HEK293 (cell line): ENCODE results near the gene PSMG2.

Source experiments
- CTCF ChIA-PET: fragments of 350-600 bp; formaldehyde crosslinking; extraction: SDS; loops from one replicate; lab custom pipeline; 2021; ENCODE audit warnings: antibody characterized with exemption; lab: Yijun Ruan, JAX
- POLR2A ChIA-PET: fragments of 300-600 bp; formaldehyde crosslinking; extraction: SDS; loops from one replicate; lab custom pipeline; 2020; ENCODE audit warnings: antibody characterized with exemption, inconsistent platforms; lab: Yijun Ruan, JAX
- H3K27ac ChIP-seq: fragments of 200-500 bp; sonication (Bioruptor generic); 2 replicates; pipeline ENCODE4 v1.5.1; 2014; ENCODE audit warnings: low read depth, low read length, control low read depth, inconsistent platforms; ENCODE audit errors: extremely low read depth
- H3K36me3 ChIP-seq, 2 experiments: fragments of 200-500 bp in 1 of 2; sonication (Bioruptor generic) in 1 of 2; 1 replicate in 1 of 2; 2 replicates in 1 of 2; pipeline ENCODE4 v1.5.1; 2014 to 2017; ENCODE audit warnings: inconsistent platforms in 2 of 2, low read length in 2 of 2; ENCODE audit not compliant: control insufficient read depth in 2 of 2, insufficient read depth in 1 of 2
- H3K4me1 ChIP-seq: fragments of 200-500 bp; sonication (Bioruptor generic); 2 replicates; pipeline ENCODE4 v1.5.1; 2014; ENCODE audit warnings: mild to moderate bottlenecking, low read length, inconsistent platforms; ENCODE audit not compliant: control insufficient read depth, insufficient read depth
- H3K4me3 ChIP-seq: 2 replicates; pipeline ENCODE4 v1.5.1; 2011; ENCODE audit warnings: low read depth, mild to moderate bottlenecking, control low read depth, low read length, moderate library complexity
- H3K9me3 ChIP-seq: fragments of 200-500 bp; sonication (Bioruptor generic); 2 replicates; pipeline ENCODE4 v1.5.1; 2014; ENCODE audit warnings: low read depth, low read length, inconsistent platforms; ENCODE audit not compliant: control insufficient read depth, insufficient read depth
- GLI4 ChIP-seq: fragments of 450-650 bp; formaldehyde crosslinking; IDR thresholded peaks from 2 replicates; pipeline ENCODE4 v1.5.1; 2016; ENCODE audit warnings: missing biosample characterization, missing genetic modification characterization
- KLF1 ChIP-seq: fragments of 450-650 bp; formaldehyde crosslinking; IDR thresholded peaks from 2 replicates; pipeline ENCODE4 v1.5.1; 2016; ENCODE audit warnings: missing biosample characterization, missing genetic modification characterization
- MYNN ChIP-seq: fragments of 450-650 bp; formaldehyde crosslinking; IDR thresholded peaks from 2 replicates; pipeline ENCODE4 v1.5.1; 2016; ENCODE audit warnings: missing biosample characterization, missing genetic modification characterization, borderline replicate concordance
- MZF1 ChIP-seq: fragments of 450-650 bp; formaldehyde crosslinking; IDR thresholded peaks from 2 replicates; pipeline ENCODE4 v1.5.1; 2017; ENCODE audit warnings: missing biosample characterization, missing genetic modification characterization, borderline replicate concordance
- REPIN1 ChIP-seq: fragments of 450-650 bp; formaldehyde crosslinking; IDR thresholded peaks from 2 replicates; pipeline ENCODE4 v1.5.1; 2017; ENCODE audit warnings: missing biosample characterization, missing genetic modification characterization, low read depth
- WT1 ChIP-seq: fragments of 450-650 bp; formaldehyde crosslinking; IDR thresholded peaks from 2 replicates; pipeline ENCODE4 v1.5.1; 2016; ENCODE audit warnings: missing biosample characterization, missing genetic modification characterization
- ZBTB17 ChIP-seq: fragments of 450-650 bp; formaldehyde crosslinking; IDR thresholded peaks from 2 replicates; pipeline ENCODE4 v1.5.1; 2016; ENCODE audit warnings: missing biosample characterization, missing genetic modification characterization
- ZBTB48 ChIP-seq: fragments of 450-650 bp; formaldehyde crosslinking; IDR thresholded peaks from 2 replicates; pipeline ENCODE4 v1.5.1; 2016; ENCODE audit warnings: missing biosample characterization, missing genetic modification characterization
- ZBTB8A ChIP-seq: fragments of 450-650 bp; formaldehyde crosslinking; IDR thresholded peaks from 2 replicates; pipeline ENCODE4 v1.5.1; 2016; ENCODE audit warnings: missing biosample characterization, missing genetic modification characterization
- ZFHX2 ChIP-seq: fragments of 450-650 bp; formaldehyde crosslinking; conservative IDR thresholded peaks from 2 replicates; pipeline ENCODE4 v1.5.1; 2016; ENCODE audit warnings: missing biosample characterization, missing genetic modification characterization
- ZFP3 ChIP-seq: fragments of 450-650 bp; formaldehyde crosslinking; IDR thresholded peaks from 2 replicates; pipeline ENCODE4 v1.5.1; 2016; ENCODE audit warnings: low read depth, missing biosample characterization, missing genetic modification characterization
- ZNF112 ChIP-seq: fragments of 450-650 bp; formaldehyde crosslinking; IDR thresholded peaks from 2 replicates; pipeline ENCODE4 v1.5.0; 2017; ENCODE audit warnings: missing biosample characterization, missing genetic modification characterization
- ZNF157 ChIP-seq: fragments of 450-650 bp; formaldehyde crosslinking; IDR thresholded peaks from 2 replicates; pipeline ENCODE4 v1.5.1; 2016; ENCODE audit warnings: missing biosample characterization, missing genetic modification characterization
- ZNF19 ChIP-seq: fragments of 450-650 bp; formaldehyde crosslinking; IDR thresholded peaks from 2 replicates; pipeline ENCODE4; 2016; ENCODE audit warnings: missing biosample characterization, missing genetic modification characterization, low read depth
- ZNF221 ChIP-seq: fragments of 450-650 bp; formaldehyde crosslinking; IDR thresholded peaks from 2 replicates; pipeline ENCODE4 v1.5.1; 2017; ENCODE audit warnings: missing biosample characterization, missing genetic modification characterization, borderline replicate concordance
- ZNF223 ChIP-seq: fragments of 450-650 bp; formaldehyde crosslinking; IDR thresholded peaks from 2 replicates; pipeline ENCODE4 v1.5.1; 2016; ENCODE audit warnings: missing biosample characterization, missing genetic modification characterization
- ZNF366 ChIP-seq: fragments of 450-650 bp; formaldehyde crosslinking; conservative IDR thresholded peaks from 2 replicates; pipeline ENCODE4 v1.5.1; 2016; ENCODE audit warnings: missing biosample characterization, missing genetic modification characterization
- ZNF37A ChIP-seq: fragments of 450-650 bp; IDR thresholded peaks from 2 replicates; pipeline ENCODE4 v1.5.1; 2018; ENCODE audit warnings: missing biosample characterization, missing genetic modification characterization
- ZNF433 ChIP-seq: fragments of 450-650 bp; formaldehyde crosslinking; IDR thresholded peaks from 2 replicates; pipeline ENCODE4 v1.5.1; 2016; ENCODE audit warnings: missing biosample characterization, missing genetic modification characterization, low read depth
- ZNF529 ChIP-seq: fragments of 450-650 bp; formaldehyde crosslinking; IDR thresholded peaks from 2 replicates; pipeline ENCODE4 v1.5.1; 2017; ENCODE audit warnings: missing genetic modification characterization, missing biosample characterization; ENCODE audit not compliant: insufficient replicate concordance
- ZNF704 ChIP-seq: fragments of 450-650 bp; formaldehyde crosslinking; IDR thresholded peaks from 2 replicates; pipeline ENCODE4 v1.5.1; 2016; ENCODE audit warnings: missing biosample characterization, missing genetic modification characterization

Gene PSMG2

GRCh38 chr18:12768625-12769024 is 65.8 kb downstream of the PSMG2 start (continued):
- TF ChIP-seq ZNF529 = no peak

- POLR2A ChIA-PET = no interaction called here
- no peaks in the 10 kb centered on the region for H3K36me3 ChIP-seq
Measured at GRCh38 chr18:12769136-12769535, 66.3 kb downstream of the PSMG2 start.

GRCh38 chr18:12769644-12770440 is 67.0 kb downstream of the PSMG2 start:
- ChIA-PET CTCF (interaction anchor here (0.5 to 1.0 kb wide), 3 partner anchors 36 to 390 kb away, joined by 3 to 4 read pairs (median 3); no protein-coding TSS in a partner anchor), POLR2A (no interaction called here)
- Histone ChIP-seq H3K4me1 (no peaks in the 10 kb centered on the region), H3K4me3 (no peak overlapping the region), H3K27ac (no peak overlapping the region), H3K9me3 (no peaks in the 10 kb centered on the region), H3K36me3 (no peaks in the 10 kb centered on the region)
- no peak for TF ChIP-seq ZBTB17 (tag by site-specific recombination)
- TF ChIP-seq ZNF157 = peak; percentile 97

More at GRCh38 chr18:12769136-12769535, 66.3 kb downstream of the PSMG2 start:
- no peaks in the 10 kb centered on the region for H3K4me1 ChIP-seq
- no peak for TF ChIP-seq ZNF529
- TF ChIP-seq ZBTB8A (tag by site-specific recombination) = no peak
- TF ChIP-seq ZNF223 (tag by site-specific recombination) = no peak
- no peak for TF ChIP-seq ZNF221 (tag by site-specific recombination)
- TF ChIP-seq ZNF37A = no peak
- no peak for TF ChIP-seq KLF1 (tag by site-specific recombination)
- no peak for TF ChIP-seq ZNF433 (tag by site-specific recombination)
- no peak for TF ChIP-seq MYNN (tag by site-specific recombination)
- no peak for TF ChIP-seq ZNF366 (tag by site-specific recombination)
- TF ChIP-seq ZNF112 (tag by site-specific recombination) = no peak
- no peak for TF ChIP-seq ZNF19 (tag by site-specific recombination)
- TF ChIP-seq, all 188 proteins: peak for 0
- Histone ChIP-seq H3K4me3 (no peak overlapping the region), H3K9me3 (no peaks in the 10 kb centered on the region), H3K27ac (no peak overlapping the region)
- CTCF ChIA-PET = interaction anchor here (0.5 to 1.0 kb wide), 3 partner anchors 36 to 390 kb away, joined by 3 to 4 read pairs (median 3); no protein-coding TSS in a partner anchor

- no peak overlapping the region for H3K4me3 ChIP-seq
- ChIA-PET POLR2A (no interaction called here), CTCF (interaction anchor here (0.9 kb wide), 1 partner anchor 11 kb away, joined by 3 read pairs; no protein-coding TSS in a partner anchor)
- H3K27ac ChIP-seq = no peak overlapping the region
- no peaks in the 10 kb centered on the region for H3K36me3 ChIP-seq
- no peaks in the 10 kb centered on the region for H3K4me1 ChIP-seq
- TF ChIP-seq ZFP3 (tag by site-specific recombination) = no peak
- TF ChIP-seq WT1 = no peak
- H3K9me3 ChIP-seq = no peaks in the 10 kb centered on the region
Measured at GRCh38 chr18:12770469-12771219, 67.8 kb downstream of the PSMG2 start.

GRCh38 chr18:12772111-12772510 is 69.3 kb downstream of the PSMG2 start:
- CTCF ChIA-PET = no interaction called here
- no peak for TF ChIP-seq GLI4 (tag by site-specific recombination)
- no peak for TF ChIP-seq MZF1 (tag by site-specific recombination)
- TF ChIP-seq ZBTB48 (tag by site-specific recombination) = no peak
- TF ChIP-seq ZFHX2 (tag by site-specific recombination) = no peak
- no peak for TF ChIP-seq REPIN1 (tag by site-specific recombination)
- no peak for TF ChIP-seq ZNF704 (tag by site-specific recombination)
- TF ChIP-seq, all 188 proteins: peak for 0
- Histone ChIP-seq H3K9me3 (no peaks in the 10 kb centered on the region), H3K4me3 (no peak overlapping the region), H3K27ac (no peak overlapping the region), H3K36me3 (no peaks in the 10 kb centered on the region), H3K4me1 (no peaks in the 10 kb centered on the region)
- POLR2A ChIA-PET = no interaction called here
